Amygdala (tissue), 56 donors: ENCODE measurements around the gene FAM83C.

ENCODE experiments used
- DNase-seq, 56 donors: peaks; one replicate each; lab custom pipeline; 2025; lab: John Stamatoyannopoulos, UW

Gene FAM83C

DNA sequence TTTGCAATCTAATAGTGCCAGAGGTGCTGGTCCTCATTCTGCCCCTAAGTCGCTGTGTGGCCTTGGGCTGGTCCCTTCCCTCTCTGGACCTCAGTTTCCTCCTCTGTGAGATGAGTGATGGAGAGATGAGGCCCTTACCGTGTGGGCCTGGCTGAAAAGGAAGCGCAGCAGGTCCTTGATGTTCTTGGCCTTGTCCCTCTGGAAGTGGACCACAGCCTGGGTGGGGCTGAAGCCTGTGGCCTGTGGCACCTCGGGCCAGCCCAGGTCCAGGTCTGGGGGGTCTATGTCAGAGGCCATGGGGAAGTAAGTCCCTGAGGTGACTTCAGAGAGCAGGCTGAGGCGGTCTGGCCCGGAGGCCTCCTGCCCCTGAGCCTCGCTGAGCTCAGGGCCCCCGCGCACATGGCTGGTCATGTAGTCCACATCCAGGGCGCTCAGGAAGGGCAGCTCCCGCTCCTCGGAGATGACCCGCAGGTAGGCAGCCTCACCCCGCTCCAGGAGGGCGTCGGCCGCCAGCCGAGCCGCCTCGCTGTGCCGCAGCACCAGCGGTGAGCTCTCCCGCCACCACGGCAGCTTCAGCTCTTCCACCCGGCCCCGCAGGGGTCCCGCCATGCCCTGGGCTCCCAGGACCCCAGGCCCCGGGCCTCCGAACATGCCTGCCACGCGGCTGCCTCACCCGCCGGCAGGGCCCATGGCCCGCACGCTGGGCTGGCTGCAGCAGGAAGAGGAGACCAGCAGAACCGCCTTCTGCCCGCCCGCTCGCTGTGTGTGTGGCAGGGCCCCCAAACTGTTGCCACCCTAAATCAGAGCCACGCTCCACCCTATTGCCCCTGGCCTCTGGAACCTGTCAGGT, at the start of gene FAM83C:
Gene FAM83C, minus strand, starts transcription at position 772 of the 850 bp plus-strand sequence. Its CDS starts 121 bp downstream, at position 651.
- DNase-seq, result no peak

DNA sequence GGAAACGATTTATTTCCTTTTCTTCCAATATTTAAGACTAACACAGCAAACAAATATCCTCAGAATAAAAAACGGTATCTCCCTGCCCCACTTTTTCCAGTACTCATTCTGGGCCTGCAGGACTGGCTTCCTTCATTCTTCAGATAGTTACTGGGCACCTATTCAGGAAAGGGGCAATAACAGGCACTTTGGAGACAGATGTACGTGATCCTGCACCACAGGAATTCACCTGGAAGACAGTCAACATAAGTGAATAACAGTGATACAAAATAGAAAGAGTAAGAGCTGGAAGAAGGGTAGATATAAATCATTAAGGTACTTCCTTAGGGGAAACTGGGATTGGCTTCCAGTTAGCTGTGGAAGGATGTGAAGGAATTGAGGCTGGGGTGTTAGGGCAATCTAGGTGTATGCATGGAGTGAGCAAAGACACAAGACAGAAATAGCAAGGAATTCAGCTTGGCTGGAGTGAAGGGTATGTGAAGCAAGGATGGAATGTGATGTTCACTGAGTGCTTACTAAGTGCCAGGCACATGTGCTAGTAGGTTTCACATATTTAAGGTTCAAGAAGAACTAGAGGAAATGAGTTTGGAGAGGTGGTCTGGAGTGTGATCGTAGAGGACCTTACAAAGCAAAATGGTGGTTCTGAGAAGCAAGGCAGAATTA, 49.3 kb upstream of the FAM83C start:
- no peak for DNase-seq

GRCh38 chr20:35340436-35340835, 48.2 kb upstream of the FAM83C start:
- no peak for DNase-seq

- no peak for DNase-seq
Observed at GRCh38 chr20:35339636-35340035, 47.4 kb upstream of the FAM83C start.

- DNase-seq, result no peak
Observed at GRCh38 chr20:35339007-35339406, 46.8 kb upstream of the FAM83C start.

DNA sequence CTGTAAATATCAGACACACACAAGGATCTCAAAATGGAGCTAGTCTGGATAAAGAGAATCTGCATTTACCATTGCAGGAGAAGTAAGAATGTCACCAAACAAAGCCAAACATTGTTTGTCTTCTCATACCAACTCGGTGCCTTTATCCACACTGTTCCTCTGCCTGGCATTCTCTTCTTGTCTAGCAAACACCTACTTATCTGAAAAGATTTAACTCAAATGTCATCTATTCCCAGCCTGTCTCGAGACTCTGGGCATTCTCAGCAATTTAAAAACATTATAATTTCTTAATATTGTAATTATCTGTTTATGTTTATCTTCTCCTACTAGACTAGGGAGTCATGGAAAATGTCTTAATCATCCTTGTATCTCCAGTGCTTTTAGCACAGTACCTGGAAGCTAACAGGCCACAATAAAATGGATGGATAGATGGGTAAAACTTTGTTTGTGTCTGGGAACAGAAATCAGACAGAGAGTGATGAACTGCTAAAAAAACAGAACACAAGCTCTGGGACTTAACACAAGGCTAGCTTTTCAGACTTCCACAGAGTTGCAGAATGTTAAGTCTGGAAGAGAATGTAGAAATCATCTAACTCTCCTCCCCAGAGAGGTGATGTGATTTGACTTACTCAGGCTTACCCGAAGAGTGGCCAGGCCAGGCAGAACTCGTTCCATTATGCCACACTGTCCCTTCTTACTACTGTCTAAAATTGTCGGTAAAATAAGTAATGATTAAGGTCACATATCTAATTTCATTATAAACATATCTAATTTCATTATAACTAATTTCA, 42.3 kb upstream of the FAM83C start:
- no peak for DNase-seq

DNA sequence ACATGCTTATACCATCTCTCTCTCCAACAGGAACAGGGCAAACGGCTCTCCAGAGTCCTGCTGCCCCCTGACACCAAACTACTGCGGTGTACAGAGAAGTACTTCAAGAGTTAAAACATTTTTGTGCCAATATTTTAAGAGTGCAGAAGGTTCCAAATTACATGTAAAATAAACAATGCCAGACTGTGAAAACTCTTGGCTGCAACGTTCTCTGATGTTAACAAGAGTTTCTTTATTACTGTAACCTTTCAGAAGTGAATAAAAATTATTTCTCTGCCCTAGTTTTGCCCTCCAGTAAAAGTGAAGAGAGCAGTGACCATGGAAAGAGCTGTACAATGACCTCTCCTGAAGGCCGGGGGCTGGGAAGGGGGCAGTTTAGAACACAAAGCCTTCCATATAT, 41.4 kb upstream of the FAM83C start:
- DNase-seq, result no peak

DNA sequence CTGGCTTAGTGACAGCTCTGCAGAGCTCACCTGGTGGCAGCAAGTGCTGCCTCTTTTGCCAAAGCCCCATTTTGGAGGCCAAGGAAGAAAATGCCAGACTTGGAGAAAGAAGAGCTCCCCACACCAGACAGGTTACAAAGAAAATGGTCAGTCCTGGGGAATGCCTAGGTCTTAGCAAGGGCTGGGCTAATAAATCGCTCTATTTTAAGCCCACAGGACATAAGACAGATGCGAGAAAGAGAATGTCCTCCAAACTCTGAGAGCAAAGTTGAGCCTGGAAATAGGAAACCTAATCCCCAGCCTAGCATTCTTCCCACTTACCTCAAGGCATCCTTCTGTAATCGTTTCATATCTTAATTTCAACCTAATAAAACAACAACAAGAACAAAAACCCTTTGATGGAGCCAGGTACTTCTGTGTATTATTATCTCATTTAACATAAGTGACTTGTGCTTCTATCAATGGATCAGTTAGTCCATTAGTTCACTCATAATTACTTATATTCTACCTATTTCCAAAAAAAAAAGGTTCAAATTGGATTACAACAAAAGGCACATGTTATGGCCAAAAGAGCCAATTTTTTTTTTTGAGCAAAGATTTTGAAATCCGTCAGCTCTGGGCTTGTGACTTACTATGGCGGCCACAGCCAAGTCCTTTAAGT, 40.4 kb upstream of the FAM83C start:
- DNase-seq, result no peak

DNA sequence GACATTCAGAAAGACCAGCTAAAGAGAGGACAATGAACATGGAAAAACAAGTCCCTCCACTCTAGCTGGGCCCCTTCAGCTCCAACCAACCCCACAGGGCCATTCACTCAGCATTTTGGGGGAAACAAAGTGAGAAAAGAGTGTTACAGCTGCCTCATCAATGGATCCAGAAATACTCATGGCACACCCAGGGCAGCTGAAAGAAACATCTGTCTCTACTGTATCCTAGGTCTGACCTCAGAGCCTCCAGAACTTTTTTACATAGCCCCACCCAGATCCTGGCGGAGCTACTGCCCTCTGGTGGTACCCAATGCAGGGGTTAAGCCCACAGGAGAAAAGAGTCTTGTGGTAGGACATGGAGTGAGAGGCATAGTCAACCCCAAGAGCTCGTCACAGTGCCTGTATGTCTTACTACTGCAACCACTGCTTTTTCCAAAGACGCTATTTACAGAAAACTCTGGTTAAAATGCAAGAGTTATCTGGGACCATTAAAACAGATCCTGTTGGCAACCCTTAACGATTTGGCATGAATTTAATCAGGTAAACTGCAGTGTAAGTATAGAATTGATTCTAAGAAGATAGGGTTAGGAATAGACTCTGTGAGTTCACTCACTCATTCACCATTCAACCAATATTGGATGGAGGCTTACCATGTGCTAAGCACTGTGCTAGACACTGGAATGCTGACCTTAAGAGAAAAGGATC, 37.4 kb upstream of the FAM83C start:
- no peak for DNase-seq

GRCh38 chr20:35328689-35329088, 36.5 kb upstream of the FAM83C start:
- DNase-seq, result no peak

- no peak for DNase-seq
Observed at GRCh38 chr20:35328095-35328685, 36.0 kb upstream of the FAM83C start.

- DNase-seq, result no peak
Observed at GRCh38 chr20:35327074-35327976, 35.1 kb upstream of the FAM83C start.

GRCh38 chr20:35326740-35327073, 34.5 kb upstream of the FAM83C start:
- DNase-seq, result no peak

DNA sequence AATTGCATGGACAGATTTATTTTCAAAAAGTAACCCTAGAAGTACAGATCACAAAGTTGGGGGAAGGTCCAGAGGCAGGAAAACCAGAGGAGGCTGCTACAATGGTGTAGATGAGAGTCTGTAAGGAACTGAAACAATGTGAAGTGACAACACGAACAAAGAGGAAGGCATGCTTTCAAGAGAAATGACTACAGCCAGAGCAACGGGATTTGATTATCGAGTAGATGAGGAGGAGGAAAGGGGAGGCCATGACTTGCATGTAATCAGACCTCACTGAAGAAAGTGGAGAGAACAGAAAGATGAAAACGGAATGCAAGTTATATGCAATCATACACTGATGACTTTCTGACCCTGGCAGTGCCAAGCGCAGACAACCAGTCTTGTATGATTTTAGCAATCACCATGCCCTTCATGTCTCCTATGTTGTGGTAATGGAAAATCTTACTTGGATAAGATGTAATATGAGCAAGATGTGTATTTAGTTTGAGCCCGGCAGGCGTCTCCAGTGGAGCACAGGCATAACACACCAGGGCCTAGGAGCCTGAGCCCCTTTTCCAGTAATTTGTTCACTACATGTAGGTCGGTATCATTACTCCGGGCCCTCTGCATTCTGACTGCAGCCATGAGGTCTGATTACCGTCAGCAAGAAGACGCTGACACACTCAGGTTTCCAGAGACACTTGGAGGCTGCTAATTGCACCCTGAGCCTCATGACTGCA, 34.0 kb upstream of the FAM83C start:
- DNase-seq, result no peak

GRCh38 chr20:35325401-35325800, 33.2 kb upstream of the FAM83C start:
- no peak for DNase-seq

- no peak for DNase-seq
Observed at GRCh38 chr20:35320396-35321126, 28.3 kb upstream of the FAM83C start.

- no peak for DNase-seq
Observed at GRCh38 chr20:35319871-35320197, 27.6 kb upstream of the FAM83C start.
